Measurements from ENCODE around the gene PLCH1.

GRCh38 chr3:155517903-155518302, 227.0 kb downstream of the PLCH1 start:
- TF ChIP-seq EZH2 (IDR thresholded peaks at IDR 0.05; ENCODE audit: low read length, missing control alignments) (no peak), CTCF (conservative IDR thresholded peaks at IDR 0.05 in 1 of 2, IDR thresholded peaks at IDR 0.05 in 1 of 2; ENCODE audit: low read depth in 1 of 2, low read length in 2 of 2) (no peak)
